DMS 273 treated with DMSO at 0.1 percent for 48 hours (cell line): ENCODE results near the gene ARMC9.
"Not testable (repeated sequence)": the region's sequence is repeated elsewhere in the genome, so short reads cannot be mapped to it uniquely, and the experiment has no call there.

Experiments
- DNase-seq: peaks from one replicate; lab custom pipeline; 2025; lab: John Stamatoyannopoulos, UW

The ARMC9 gene

GRCh38 chr2:231342061-231342711 is 143.8 kb downstream of the ARMC9 start:
- DNase-seq: no peak

GRCh38 chr2:231343006-231343710 is 144.7 kb downstream of the ARMC9 start:
- no peak for DNase-seq

- no peak for DNase-seq
Observed at GRCh38 chr2:231343988-231344387, 145.6 kb downstream of the ARMC9 start.

- DNase-seq: no peak
Observed at GRCh38 chr2:231344851-231345250, 146.4 kb downstream of the ARMC9 start.

GRCh38 chr2:231347081-231347480 is 148.7 kb downstream of the ARMC9 start:
- no peak for DNase-seq

GRCh38 chr2:231347638-231348037 is 149.2 kb downstream of the ARMC9 start:
- DNase-seq: no peak

- DNase-seq: no peak
Observed at GRCh38 chr2:231348173-231348572, 149.7 kb downstream of the ARMC9 start.

- DNase-seq: no peak
Observed at GRCh38 chr2:231348704-231349373, 150.4 kb downstream of the ARMC9 start.

- not testable (repeated sequence) for DNase-seq
Observed at GRCh38 chr2:231349374-231349735, 150.9 kb downstream of the ARMC9 start.

GRCh38 chr2:231351648-231352047 is 153.2 kb downstream of the ARMC9 start:
- DNase-seq: no peak

- DNase-seq: no peak
Observed at GRCh38 chr2:231353469-231353868, 155.0 kb downstream of the ARMC9 start.

GRCh38 chr2:231355508-231356465 is 157.4 kb downstream of the ARMC9 start:
- no peak for DNase-seq

GRCh38 chr2:231356466-231356844 is 158.0 kb downstream of the ARMC9 start:
- DNase-seq: no peak

- DNase-seq: no peak
Observed at GRCh38 chr2:231357048-231357447, 158.6 kb downstream of the ARMC9 start.

- no peak for DNase-seq
Observed at GRCh38 chr2:231357931-231358330, 159.5 kb downstream of the ARMC9 start.

GRCh38 chr2:231359441-231359840 is 161.0 kb downstream of the ARMC9 start:
- no peak for DNase-seq

GRCh38 chr2:231359948-231360347 is 161.5 kb downstream of the ARMC9 start:
- peak; percentile 30 for DNase-seq

GRCh38 chr2:231360401-231360800 is 162.0 kb downstream of the ARMC9 start:
- no peak for DNase-seq

- no peak for DNase-seq
Observed at GRCh38 chr2:231360881-231361371, 162.5 kb downstream of the ARMC9 start.

- DNase-seq: no peak
Observed at GRCh38 chr2:231361701-231362554, 163.5 kb downstream of the ARMC9 start.
